Uterus (tissue), 4 donors: ENCODE results near the gene SLC7A5. TPM values are rescaled to one million over a fixed set of nuclear protein-coding genes. Genes with fewer than 3 reads are reported as not detected.
"Not testable (repeated sequence)": the region's sequence is repeated elsewhere in the genome, so short reads cannot be mapped to it uniquely, and the experiment has no call there.

ENCODE experiments used
- DNase-seq, 2 donors: peaks; one replicate each; pipeline ENCODE4 v3.0.0-alpha.2; 2019 to 2020
- H3K27ac ChIP-seq, 2 donors: fragments of 200-600 bp; sonication (generic); 1 replicate in 1 of 2; 2 replicates in 1 of 2; pipeline ENCODE4 v1.5.1; 2016 to 2018
- H3K27me3 ChIP-seq, 2 donors: fragments of 200-600 bp; sonication (generic); one replicate each; pipeline ENCODE4 v1.5.1; 2018 to 2019; ENCODE audit warnings: control low read depth in 1 of 2
- H3K36me3 ChIP-seq, 2 donors: fragments of 200-600 bp; sonication (generic); one replicate each; pipeline ENCODE4 v1.5.1; 2019; ENCODE audit warnings: control low read depth in 1 of 2
- H3K4me1 ChIP-seq, 2 donors: fragments of 200-600 bp; sonication (generic); one replicate each; pipeline ENCODE4 v1.5.1; 2018 to 2019; ENCODE audit warnings: control low read depth in 1 of 2
- H3K4me3 ChIP-seq, 2 donors: fragments of 200-600 bp; sonication (generic); 1 replicate in 1 of 2; 2 replicates in 1 of 2; pipeline ENCODE4 v1.5.1; 2018 to 2019; ENCODE audit warnings: mild to moderate bottlenecking in 1 of 2
- H3K9me3 ChIP-seq, 2 donors: fragments of 200-600 bp; sonication (generic); one replicate each; pipeline ENCODE4 v1.5.1; 2019; ENCODE audit warnings: control low read depth in 1 of 2
- POLR2A ChIP-seq, 2 donors: fragments of 450-650 bp; IDR thresholded peaks; one replicate each; pipeline ENCODE4 v1.6.1; 2016; ENCODE audit warnings: antibody characterized with exemption in 2 of 2, mild to moderate bottlenecking in 1 of 2, moderate library complexity in 1 of 2
- intact Hi-C: fragments of 100-400 bp; cut with DNase I; formaldehyde crosslinking; loops from one replicate; pipeline ENCODE4 v1.15.1; 2023; ENCODE audit warnings: low total_unique reads
- total RNA-seq, 4 donors: library from RNA; depleted of rRNA in 3 of 4; stranded (reverse); fragments of >200 nt in 3 of 4; gene quantifications; one replicate each; pipeline versions ENCODE4 v1.1.0 to v1.2.4, GENCODE V29; 2014 to 2023
- TF ChIP-seq, protein P1 (sequence below), 4 experiments: fragments of 200-600 bp in 2 of 4; fragments of 450-650 bp in 2 of 4; sonication (generic) in 2 of 4; IDR thresholded peaks; one replicate each; pipeline ENCODE4 v1.5.1; 2016 to 2019; ENCODE audit warnings: antibody characterized with exemption in 4 of 4, mild to moderate bottlenecking in 2 of 4, moderate library complexity in 1 of 4
- donor health status: DM: yes; HTN: yes; CAD: no.

Gene SLC7A5
- total RNA-seq, 4 donors from 2014 or later, result 0.88 to 2.0 (median 1.3) TPM; not detected in 1

DNA sequence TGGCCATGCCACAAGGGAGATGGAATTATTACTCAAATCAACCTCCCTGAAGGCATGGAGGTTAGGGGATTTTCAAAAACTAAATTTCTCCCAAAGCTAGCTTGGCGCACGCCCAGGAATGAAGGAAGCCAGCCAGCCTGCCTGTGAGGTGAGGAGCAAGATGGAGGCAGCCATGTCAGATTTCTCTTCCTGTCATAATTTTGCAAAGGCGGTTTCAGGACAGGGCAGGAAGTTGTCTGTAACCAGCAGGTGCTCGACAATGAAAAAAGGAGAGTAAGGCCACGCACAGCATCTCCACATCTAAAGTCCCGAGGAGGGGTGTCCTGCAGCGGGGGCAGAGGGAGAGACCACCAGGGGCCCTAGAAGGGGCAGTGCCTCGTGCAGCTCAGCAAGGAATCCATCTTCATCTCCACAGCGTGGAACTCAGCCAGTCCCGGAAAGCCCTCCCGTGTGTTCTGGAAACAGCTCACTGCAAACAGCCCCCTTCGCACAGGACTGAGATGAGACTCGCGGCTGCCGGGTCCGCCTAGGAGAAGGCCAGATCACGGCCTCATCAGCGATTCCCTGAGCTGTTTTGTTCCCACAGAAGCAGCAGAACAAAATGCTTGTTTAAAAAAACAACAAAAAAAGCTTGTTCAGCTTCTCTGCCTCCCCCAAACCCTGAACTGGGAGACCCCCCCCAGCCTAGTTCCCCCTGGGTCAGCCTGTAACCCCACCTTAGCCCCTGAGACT lies 47.8 kb downstream of the SLC7A5 start:
- H3K9me3 ChIP-seq, result no peaks in the 10 kb centered on the region
- H3K27me3 ChIP-seq, result no peaks in the 10 kb centered on the region
- intact Hi-C loops, result no loop called here
- H3K27ac ChIP-seq, result no peak overlapping the region
- H3K4me1 ChIP-seq, result no peaks in the 10 kb centered on the region
- no peak for DNase-seq
- no peak overlapping the region for H3K4me3 ChIP-seq
- H3K36me3 ChIP-seq, result no peaks in the 10 kb centered on the region
- TF ChIP-seq POLR2A (IDR thresholded peaks at IDR 0.05), result no peak
- TF ChIP-seq, protein P1, sequence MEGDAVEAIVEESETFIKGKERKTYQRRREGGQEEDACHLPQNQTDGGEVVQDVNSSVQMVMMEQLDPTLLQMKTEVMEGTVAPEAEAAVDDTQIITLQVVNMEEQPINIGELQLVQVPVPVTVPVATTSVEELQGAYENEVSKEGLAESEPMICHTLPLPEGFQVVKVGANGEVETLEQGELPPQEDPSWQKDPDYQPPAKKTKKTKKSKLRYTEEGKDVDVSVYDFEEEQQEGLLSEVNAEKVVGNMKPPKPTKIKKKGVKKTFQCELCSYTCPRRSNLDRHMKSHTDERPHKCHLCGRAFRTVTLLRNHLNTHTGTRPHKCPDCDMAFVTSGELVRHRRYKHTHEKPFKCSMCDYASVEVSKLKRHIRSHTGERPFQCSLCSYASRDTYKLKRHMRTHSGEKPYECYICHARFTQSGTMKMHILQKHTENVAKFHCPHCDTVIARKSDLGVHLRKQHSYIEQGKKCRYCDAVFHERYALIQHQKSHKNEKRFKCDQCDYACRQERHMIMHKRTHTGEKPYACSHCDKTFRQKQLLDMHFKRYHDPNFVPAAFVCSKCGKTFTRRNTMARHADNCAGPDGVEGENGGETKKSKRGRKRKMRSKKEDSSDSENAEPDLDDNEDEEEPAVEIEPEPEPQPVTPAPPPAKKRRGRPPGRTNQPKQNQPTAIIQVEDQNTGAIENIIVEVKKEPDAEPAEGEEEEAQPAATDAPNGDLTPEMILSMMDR (IDR thresholded peaks at IDR 0.05), result no peak

DNA sequence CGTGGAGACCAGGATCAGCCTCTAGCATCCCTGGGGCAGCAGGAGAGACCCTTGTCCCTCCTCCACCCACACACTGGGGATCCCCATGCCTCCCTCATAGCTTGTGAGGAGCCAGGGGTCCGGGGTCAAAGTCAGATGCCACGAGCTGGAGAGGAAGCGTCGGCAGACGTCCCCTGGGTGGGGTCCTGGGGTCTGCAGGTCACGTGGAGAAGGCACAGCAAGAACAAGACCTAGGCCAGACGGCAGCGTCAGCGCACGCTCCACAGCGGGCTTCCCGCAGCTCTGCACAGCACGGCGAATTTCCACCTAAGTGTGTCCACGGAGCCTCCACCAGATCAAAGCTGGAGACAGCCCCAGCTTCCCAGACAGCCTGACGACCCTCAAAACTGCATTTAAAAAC lies 49.3 kb downstream of the SLC7A5 start:
- TF ChIP-seq, protein P1 (IDR thresholded peaks at IDR 0.05), result no peak
- no peak for TF ChIP-seq POLR2A (IDR thresholded peaks at IDR 0.05)
- Histone ChIP-seq H3K4me3 (no peak overlapping the region), H3K4me1 (no peaks in the 10 kb centered on the region), H3K9me3 (no peaks in the 10 kb centered on the region), H3K27ac (no peak overlapping the region), H3K36me3 (no peaks in the 10 kb centered on the region), H3K27me3 (no peaks in the 10 kb centered on the region)
- DNase-seq, result no peak
- intact Hi-C loops, result no loop called here

DNA sequence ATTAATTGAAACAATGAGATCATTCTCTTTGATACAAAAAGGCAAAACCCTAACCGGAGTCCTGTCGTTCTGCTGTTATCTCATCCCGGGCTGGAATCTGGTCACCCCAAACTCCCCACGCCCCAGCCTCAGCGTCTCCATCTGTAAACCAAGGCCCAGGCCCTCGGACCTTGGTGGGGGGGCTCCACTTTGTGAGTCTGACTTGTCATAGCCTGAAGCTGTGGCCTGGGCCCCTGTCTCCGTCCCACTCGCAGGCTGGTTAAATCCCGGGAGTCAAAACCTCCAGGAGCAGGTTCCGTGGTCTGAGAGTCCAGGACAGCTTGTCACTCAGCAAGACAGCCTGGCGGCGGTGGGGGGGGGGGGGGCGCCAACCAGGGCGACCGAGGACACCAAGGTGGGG lies 50.0 kb downstream of the SLC7A5 start:
- intact Hi-C loops, result no loop called here
- Histone ChIP-seq H3K4me1 (no peaks in the 10 kb centered on the region), H3K36me3 (no peaks in the 10 kb centered on the region), H3K27ac (no peak overlapping the region), H3K9me3 (no peaks in the 10 kb centered on the region), H3K4me3 (no peak overlapping the region), H3K27me3 (no peaks in the 10 kb centered on the region)
- TF ChIP-seq POLR2A (IDR thresholded peaks at IDR 0.05), result no peak
- TF ChIP-seq, protein P1 (IDR thresholded peaks at IDR 0.05), result no peak
- DNase-seq, result no peak

DNA sequence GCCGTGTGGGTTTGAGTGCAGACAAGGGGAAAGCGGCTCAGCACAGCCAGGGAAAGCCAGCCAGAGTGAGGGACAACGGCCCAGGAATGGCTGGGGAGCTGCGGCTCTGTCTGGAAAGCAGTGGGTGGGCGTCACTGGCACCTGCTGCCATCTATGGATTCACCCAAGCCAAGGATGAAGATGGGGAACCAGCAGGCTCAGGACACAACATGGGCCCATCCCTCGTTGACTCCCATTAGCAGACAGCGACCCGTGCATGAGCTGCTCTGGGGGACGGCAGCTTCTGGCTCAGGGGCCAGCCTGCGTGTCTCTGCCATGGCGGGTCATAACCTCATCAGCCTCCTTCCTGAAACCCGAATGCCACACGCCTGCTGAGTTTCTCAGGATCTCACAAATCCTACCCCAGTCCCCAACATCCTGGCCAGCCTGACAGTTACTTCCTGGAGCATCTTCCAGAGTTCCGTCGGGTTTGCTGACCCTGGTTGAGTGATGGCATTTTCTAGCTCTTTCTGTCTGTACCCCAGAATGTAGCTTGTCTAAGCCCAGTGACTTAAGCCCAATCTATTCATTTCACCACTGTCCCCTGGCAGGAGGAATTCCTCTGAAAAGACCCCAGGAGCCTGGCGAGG lies 50.7 kb downstream of the SLC7A5 start:
- no peak for DNase-seq
- no peak for TF ChIP-seq POLR2A (IDR thresholded peaks at IDR 0.05)
- H3K4me1 ChIP-seq, result no peaks in the 10 kb centered on the region
- H3K36me3 ChIP-seq, result no peaks in the 10 kb centered on the region
- H3K9me3 ChIP-seq, result no peaks in the 10 kb centered on the region
- H3K27me3 ChIP-seq, result no peaks in the 10 kb centered on the region
- H3K27ac ChIP-seq, result no peak overlapping the region
- H3K4me3 ChIP-seq, result no peak overlapping the region
- intact Hi-C loops, result no loop called here

DNA sequence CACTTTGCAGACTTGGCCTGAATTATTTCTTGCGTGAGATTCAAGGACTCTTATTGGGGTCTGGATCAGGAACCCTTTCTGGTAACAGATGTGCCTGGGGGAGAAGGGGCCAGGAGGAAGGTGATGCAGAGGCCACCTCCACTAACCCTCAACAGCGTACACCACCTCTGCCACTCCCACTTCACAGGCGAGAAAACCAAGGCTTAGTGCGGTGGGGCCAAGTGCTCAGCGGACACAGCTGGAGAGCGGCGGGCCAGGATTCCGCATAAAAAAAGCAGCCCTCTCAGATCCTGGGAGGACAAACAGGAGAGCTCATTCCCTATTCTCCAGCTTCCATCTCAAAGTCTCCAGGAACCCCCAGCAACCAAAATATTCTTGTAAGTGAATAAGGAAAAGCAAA lies 51.4 kb downstream of the SLC7A5 start:
- DNase-seq, result no peak
- TF ChIP-seq POLR2A (IDR thresholded peaks at IDR 0.05), result no peak
- TF ChIP-seq, protein P1 (IDR thresholded peaks at IDR 0.05), result no peak
- H3K36me3 ChIP-seq, result no peaks in the 10 kb centered on the region
- no peaks in the 10 kb centered on the region for H3K4me1 ChIP-seq
- intact Hi-C loops, result no loop called here
- H3K27me3 ChIP-seq, result no peaks in the 10 kb centered on the region
- no peak overlapping the region for H3K27ac ChIP-seq
- no peaks in the 10 kb centered on the region for H3K9me3 ChIP-seq
- no peak overlapping the region for H3K4me3 ChIP-seq

DNA sequence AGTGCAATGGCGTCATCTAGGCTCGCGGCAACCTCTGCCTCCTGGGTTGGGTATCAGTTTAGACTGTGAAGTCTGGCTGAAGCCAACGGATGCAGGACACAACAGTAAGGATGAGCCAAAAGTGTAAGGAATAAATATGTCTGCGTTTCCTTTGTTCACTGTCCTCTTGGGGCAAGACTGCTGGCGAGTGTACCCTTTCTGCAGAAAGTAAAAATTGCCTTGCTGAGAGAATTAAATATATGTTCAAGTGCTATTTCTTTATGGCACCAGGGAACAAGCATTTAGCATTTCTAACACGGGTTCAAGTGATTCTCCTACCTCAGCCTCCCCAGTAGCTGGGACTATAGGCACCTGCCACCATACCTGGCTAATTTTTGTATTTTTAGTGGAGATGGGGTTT lies 51.9 kb downstream of the SLC7A5 start:
- H3K4me3 ChIP-seq, H3K27me3 ChIP-seq, H3K9me3 ChIP-seq, intact Hi-C loops, DNase-seq, H3K27ac ChIP-seq, H3K36me3 ChIP-seq, H3K4me1 ChIP-seq: not testable (repeated sequence)
